ENCODE data around the gene RABL2B. TPM values are rescaled to one million over a fixed set of nuclear protein-coding genes. Genes with fewer than 3 reads are reported as not detected.

RABL2B gene
- total RNA-seq, 1 experiment from 2014 or later = 6.6 TPM

- no peak overlapping the region for H2AFZ ChIP-seq (ENCODE audit: low read length)
- TF ChIP-seq EZH2 (IDR thresholded peaks at IDR 0.05; ENCODE audit: low read length, unreplicated experiment) (no peak), EZH2phosphoT487 (IDR thresholded peaks at IDR 0.05; ENCODE audit: borderline replicate concordance, low read length) (no peak), CTCF (conservative IDR thresholded peaks at IDR 0.05; ENCODE audit: low read depth, low read length) (no peak)
- no peaks in the 10 kb centered on the region for H4K20me1 ChIP-seq (ENCODE audit: low read length)
- ATAC-seq (no peak), DNase-seq (no peak)
- H3K79me2 ChIP-seq (ENCODE audit: low read length) = no peaks in the 10 kb centered on the region
- H3K9me2 ChIP-seq (replicated peaks; ENCODE audit: low read length) = no peaks in the 10 kb centered on the region
- no peaks in the 10 kb centered on the region for H3K9me3 ChIP-seq (ENCODE audit: low read length)
- no peak overlapping the region for H3K4me3 ChIP-seq (ENCODE audit: low read length)
- H3K27ac ChIP-seq (ENCODE audit: low read length) = no peak overlapping the region
- BruUV-seq (replicated peaks) = no TSS peak
- intact Hi-C loops (cut with micrococcal nuclease) = no loop called here
- no peaks in the 10 kb centered on the region for H3K36me3 ChIP-seq (ENCODE audit: low read depth, low read length)
- POLR2A ChIA-PET (ENCODE audit: unreplicated experiment) = no interaction called here
- CTCF ChIA-PET = no interaction called here
- H3K4me2 ChIP-seq (ENCODE audit: low read length) = no peak overlapping the region
- H3K4me1 ChIP-seq (ENCODE audit: insufficient read depth, low read length) = no peaks in the 10 kb centered on the region
- H3F3A ChIP-seq (ENCODE audit: low read length, unreplicated experiment) = no peaks in the 10 kb centered on the region
- H3K9ac ChIP-seq (ENCODE audit: low read length) = no peak overlapping the region
- no peaks in the 10 kb centered on the region for H3K27me3 ChIP-seq (ENCODE audit: low read length)
These were observed 58.8 kb downstream of the RABL2B start for GRCh38 chr22:50724616-50725015.

GRCh38 chr22:50723991-50724390 lies 59.4 kb downstream of the RABL2B start:
- no peak overlapping the region for H3K4me3 ChIP-seq (ENCODE audit: low read length)
- ChIA-PET CTCF (no interaction called here), POLR2A (ENCODE audit: unreplicated experiment) (no interaction called here)
- no peaks in the 10 kb centered on the region for H3K9me2 ChIP-seq (replicated peaks; ENCODE audit: low read length)
- no peak for DNase-seq
- H3K27me3 ChIP-seq (ENCODE audit: low read length) = no peaks in the 10 kb centered on the region
- no peaks in the 10 kb centered on the region for H4K20me1 ChIP-seq (ENCODE audit: low read length)
- no peak for ATAC-seq
- no peaks in the 10 kb centered on the region for H3K9me3 ChIP-seq (ENCODE audit: low read length)
- TF ChIP-seq EZH2 (IDR thresholded peaks at IDR 0.05; ENCODE audit: low read length, unreplicated experiment) (no peak), EZH2phosphoT487 (IDR thresholded peaks at IDR 0.05; ENCODE audit: borderline replicate concordance, low read length) (no peak), CTCF (conservative IDR thresholded peaks at IDR 0.05; ENCODE audit: low read depth, low read length) (no peak)
- no peaks in the 10 kb centered on the region for H3K79me2 ChIP-seq (ENCODE audit: low read length)
- intact Hi-C loops (cut with micrococcal nuclease) = no loop called here
- H3K4me1 ChIP-seq (ENCODE audit: insufficient read depth, low read length) = no peaks in the 10 kb centered on the region
- no peak overlapping the region for H3K4me2 ChIP-seq (ENCODE audit: low read length)
- H3K27ac ChIP-seq (ENCODE audit: low read length) = no peak overlapping the region
- BruUV-seq (replicated peaks) = no TSS peak
- no peaks in the 10 kb centered on the region for H3K36me3 ChIP-seq (ENCODE audit: low read depth, low read length)
- H2AFZ ChIP-seq (ENCODE audit: low read length) = no peak overlapping the region
- no peak overlapping the region for H3K9ac ChIP-seq (ENCODE audit: low read length)
- H3F3A ChIP-seq (ENCODE audit: low read length, unreplicated experiment) = no peaks in the 10 kb centered on the region

DNA sequence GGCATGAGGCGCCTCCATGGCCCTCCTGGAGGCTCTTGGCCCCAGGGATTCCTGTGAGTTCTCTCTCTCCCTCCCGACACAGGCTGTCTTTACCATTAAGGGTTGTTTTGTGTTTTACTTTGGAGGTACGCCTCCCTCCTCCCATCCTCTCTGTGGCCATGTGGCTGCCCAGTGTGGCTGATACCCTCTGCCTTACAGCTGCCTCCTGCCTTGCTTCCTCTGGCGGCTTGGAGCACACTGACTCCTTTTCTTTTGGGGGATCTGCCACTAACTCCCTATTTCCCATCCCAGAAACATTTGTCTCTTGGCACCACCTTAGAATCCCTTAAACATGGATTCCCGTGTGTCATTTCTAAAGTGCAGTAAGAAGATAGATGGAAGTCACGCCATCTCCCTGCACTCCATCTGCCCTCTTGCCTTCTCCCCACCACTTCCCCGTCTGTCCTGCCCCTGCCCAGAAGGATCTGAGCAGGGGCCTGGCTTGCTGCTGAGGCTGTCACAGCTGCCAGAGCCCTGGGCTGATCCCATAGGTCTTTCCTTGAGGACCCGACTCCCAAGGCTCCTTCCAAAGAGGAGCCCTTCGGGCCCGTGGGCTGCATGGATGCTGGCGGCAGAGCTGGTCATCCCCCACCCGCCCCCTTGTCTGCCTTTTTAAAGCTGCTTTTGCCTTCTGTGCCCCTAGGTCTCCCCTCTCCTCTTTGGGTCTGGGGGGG lies 60.6 kb downstream of the RABL2B start:
- no peaks in the 10 kb centered on the region for H3K4me1 ChIP-seq (ENCODE audit: insufficient read depth, low read length)
- no peak overlapping the region for H3K27ac ChIP-seq (ENCODE audit: low read length)
- no peak for DNase-seq
- H3K9me3 ChIP-seq (ENCODE audit: low read length) = no peaks in the 10 kb centered on the region
- no TSS peak for BruUV-seq (replicated peaks)
- ChIA-PET CTCF (no interaction called here), POLR2A (ENCODE audit: unreplicated experiment) (no interaction called here)
- H3K27me3 ChIP-seq (ENCODE audit: low read length) = no peaks in the 10 kb centered on the region
- no peaks in the 10 kb centered on the region for H3K79me2 ChIP-seq (ENCODE audit: low read length)
- H3F3A ChIP-seq (ENCODE audit: low read length, unreplicated experiment) = no peaks in the 10 kb centered on the region
- H3K4me2 ChIP-seq (ENCODE audit: low read length) = no peak overlapping the region
- no peak overlapping the region for H3K9ac ChIP-seq (ENCODE audit: low read length)
- no peak overlapping the region for H3K4me3 ChIP-seq (ENCODE audit: low read length)
- ATAC-seq = no peak
- no peaks in the 10 kb centered on the region for H3K36me3 ChIP-seq (ENCODE audit: low read depth, low read length)
- TF ChIP-seq EZH2phosphoT487 (IDR thresholded peaks at IDR 0.05; ENCODE audit: borderline replicate concordance, low read length) (no peak), EZH2 (IDR thresholded peaks at IDR 0.05; ENCODE audit: low read length, unreplicated experiment) (no peak), CTCF (conservative IDR thresholded peaks at IDR 0.05; ENCODE audit: low read depth, low read length) (no peak)
- no peak overlapping the region for H2AFZ ChIP-seq (ENCODE audit: low read length)
- intact Hi-C loops (cut with micrococcal nuclease) = no loop called here
- H3K9me2 ChIP-seq (replicated peaks; ENCODE audit: low read length) = no peaks in the 10 kb centered on the region
- H4K20me1 ChIP-seq (ENCODE audit: low read length) = no peaks in the 10 kb centered on the region
